Measurements from ENCODE around the gene EMC9. TPM values are rescaled to one million over a fixed set of nuclear protein-coding genes. Genes with fewer than 3 reads are reported as not detected.

Gene EMC9
- total and polyA plus RNA-seq, 12 donors, result 21.6 to 149 (median 43.9) TPM

DNA sequence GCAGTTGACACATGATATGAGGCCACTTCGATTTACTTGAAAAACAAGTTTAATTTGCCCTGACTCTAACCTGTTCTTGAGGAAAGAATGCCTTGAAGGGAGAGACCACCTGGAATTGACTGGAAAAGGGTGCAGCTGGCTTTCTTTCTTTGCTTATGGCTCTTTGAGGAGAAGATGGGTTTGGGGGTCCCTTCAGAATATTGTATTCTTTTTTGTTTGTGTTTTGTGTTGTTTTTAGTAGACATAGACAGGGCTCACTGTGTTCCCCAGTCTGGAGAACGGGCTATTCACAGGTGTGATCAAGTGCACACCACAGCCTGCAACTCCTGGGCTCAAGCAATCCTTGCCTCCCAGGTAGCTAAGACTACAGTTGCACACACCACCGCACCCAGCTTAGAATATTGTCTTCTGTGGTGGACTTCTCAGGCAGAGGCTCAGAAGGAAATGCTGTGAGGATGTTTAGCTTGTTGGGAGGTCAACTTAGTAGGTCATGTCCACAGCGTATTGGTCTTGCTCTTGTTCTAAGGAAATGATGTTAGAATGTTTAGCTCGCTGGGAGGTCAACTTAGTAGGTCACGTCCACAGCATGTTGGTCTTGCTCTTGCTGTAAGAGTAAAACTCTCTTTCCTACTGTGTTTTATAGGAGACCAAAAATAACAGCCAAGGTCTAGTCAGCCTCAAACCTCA, 25.1 kb downstream of the EMC9 start:
- H3K4me1 ChIP-seq (replicated peaks in 1 of 2), result peaks cover 19% of the 10 kb centered on the region in 2 donors
- H3K36me3 ChIP-seq (replicated peaks in 1 of 2), result peaks cover 0 to 47% of the 10 kb centered on the region in 2 donors
- no peak for DNase-seq
- WGBS, 4 donors, result 69 to 79% (median 74%) methylated on average over 6 of the region's 6 CpGs
- H3K4me3 ChIP-seq, result peak overlapping the region in 1 of 4 donors; percentile 81
- intact Hi-C loops (cut with DNase I), result no loop called here
- no peaks in the 10 kb centered on the region for H3K27me3 ChIP-seq
- peak overlapping the region in 1 of 5 donors; percentile 97 for H3K27ac ChIP-seq
- no peak for TF ChIP-seq POLR2A (IDR thresholded peaks at IDR 0.05)
- TF ChIP-seq, protein P1, sequence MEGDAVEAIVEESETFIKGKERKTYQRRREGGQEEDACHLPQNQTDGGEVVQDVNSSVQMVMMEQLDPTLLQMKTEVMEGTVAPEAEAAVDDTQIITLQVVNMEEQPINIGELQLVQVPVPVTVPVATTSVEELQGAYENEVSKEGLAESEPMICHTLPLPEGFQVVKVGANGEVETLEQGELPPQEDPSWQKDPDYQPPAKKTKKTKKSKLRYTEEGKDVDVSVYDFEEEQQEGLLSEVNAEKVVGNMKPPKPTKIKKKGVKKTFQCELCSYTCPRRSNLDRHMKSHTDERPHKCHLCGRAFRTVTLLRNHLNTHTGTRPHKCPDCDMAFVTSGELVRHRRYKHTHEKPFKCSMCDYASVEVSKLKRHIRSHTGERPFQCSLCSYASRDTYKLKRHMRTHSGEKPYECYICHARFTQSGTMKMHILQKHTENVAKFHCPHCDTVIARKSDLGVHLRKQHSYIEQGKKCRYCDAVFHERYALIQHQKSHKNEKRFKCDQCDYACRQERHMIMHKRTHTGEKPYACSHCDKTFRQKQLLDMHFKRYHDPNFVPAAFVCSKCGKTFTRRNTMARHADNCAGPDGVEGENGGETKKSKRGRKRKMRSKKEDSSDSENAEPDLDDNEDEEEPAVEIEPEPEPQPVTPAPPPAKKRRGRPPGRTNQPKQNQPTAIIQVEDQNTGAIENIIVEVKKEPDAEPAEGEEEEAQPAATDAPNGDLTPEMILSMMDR (IDR thresholded peaks at IDR 0.05), result no peak
- H3K9me3 ChIP-seq (replicated peaks in 1 of 3), result no peaks in the 10 kb centered on the region

DNA sequence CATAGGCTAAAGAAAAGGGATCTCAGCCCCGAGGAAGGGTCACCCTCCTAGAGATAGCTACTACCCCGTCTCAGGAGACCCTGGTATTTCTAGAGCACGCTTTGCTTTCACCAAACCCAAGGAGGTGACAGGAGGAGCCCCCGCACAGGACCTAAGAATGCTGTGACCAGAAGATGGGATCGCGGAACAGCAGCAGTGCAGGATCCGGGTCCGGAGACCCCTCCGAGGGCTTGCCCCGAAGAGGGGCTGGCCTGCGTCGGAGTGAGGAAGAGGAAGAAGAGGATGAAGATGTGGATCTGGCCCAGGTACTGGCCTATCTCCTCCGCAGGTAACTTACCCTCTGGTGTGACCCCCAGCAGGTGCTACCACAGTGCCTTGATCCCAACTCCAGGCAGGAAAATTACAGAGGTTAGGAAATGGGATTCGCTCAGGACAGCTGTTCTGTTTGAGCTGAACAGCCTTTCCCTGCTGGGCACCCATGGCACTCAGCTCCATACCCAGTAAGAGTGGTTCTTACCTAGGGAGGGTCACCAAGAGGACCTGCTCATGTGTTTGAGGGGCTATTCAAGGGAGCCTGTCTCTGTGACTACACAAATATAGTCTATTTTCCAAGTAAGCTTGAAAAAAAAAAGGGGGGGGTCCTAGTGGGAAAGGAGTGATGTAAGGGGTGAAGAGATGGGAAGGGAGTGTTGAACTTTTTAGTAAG, 25.8 kb downstream of the EMC9 start:
- peak in 1 of 7 donors; percentile 18 for DNase-seq
- Histone ChIP-seq H3K36me3 (replicated peaks in 1 of 2) (peaks cover 0 to 40% of the 10 kb centered on the region in 2 donors), H3K27me3 (no peaks in the 10 kb centered on the region), H3K27ac (peak overlapping the region in 4 of 5 donors; percentile 97 to 100 (median 98)), H3K9me3 (replicated peaks in 1 of 3) (no peaks in the 10 kb centered on the region), H3K4me3 (peak overlapping the region in 3 of 4 donors; percentile 19 to 81 (median 55)), H3K4me1 (replicated peaks in 1 of 2) (peaks cover 19% of the 10 kb centered on the region in 2 donors)
- intact Hi-C loops (cut with DNase I), result no loop called here
- no peak for TF ChIP-seq POLR2A (IDR thresholded peaks at IDR 0.05)
- TF ChIP-seq, protein P1 (IDR thresholded peaks at IDR 0.05), result no peak
- WGBS, 4 donors, result 1 to 2% (median 2%) methylated on average over 9 to 14 of the region's 14 CpGs

DNA sequence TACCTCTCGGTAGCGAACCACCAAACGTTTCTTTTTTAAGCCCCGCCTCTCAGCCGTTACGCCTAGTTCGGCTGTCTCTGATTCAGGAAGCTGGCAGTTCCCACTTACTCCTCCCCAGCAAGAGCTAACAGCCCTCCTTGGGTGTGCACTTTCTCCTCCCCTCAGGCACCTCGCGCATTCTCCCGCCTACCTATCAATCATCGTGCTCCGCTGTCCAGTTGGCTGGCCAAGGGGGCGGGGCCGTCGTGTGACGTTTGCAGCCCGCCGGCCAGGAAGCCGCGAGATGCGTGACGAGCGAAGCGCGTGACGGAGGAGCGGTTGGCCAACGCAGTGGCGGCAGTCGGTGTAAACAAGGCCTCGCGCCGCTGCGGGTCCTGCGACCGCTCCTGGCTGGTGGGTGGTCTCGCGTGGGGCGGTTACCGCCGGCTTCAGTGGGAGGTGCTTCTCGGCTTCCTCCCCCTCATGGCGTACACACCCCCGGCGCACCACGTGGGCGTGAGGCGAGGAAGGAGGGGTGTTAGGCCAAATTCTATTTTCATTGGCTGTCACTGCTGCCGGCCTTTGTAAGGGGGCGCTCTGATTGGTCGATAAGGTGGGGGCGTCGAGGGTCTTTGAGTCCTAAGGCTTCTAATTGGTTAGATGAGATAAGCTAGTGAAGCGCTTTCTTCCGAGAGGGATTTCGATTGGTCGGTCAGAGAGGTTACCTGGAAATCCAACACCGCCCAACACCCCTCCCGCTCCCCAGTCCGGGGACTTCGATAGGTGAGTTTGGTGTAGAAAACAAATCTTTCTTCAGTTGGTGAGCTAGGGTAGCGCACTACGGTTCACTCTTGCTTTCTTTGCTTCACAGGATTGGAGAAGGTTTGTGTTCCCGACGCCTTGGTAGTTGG, 26.6 kb downstream of the EMC9 start, which contains the start of the genes DCAF11 and NRL:
TSS of gene DCAF11 (plus strand) at position 246 of the 890 bp plus-strand sequence. CDS start 818 bp downstream, outside the sequence.
TSS of gene NRL (minus strand) at position 418 of the 890 bp plus-strand sequence. CDS start 32,101 bp downstream, outside the sequence.
- Histone ChIP-seq H3K36me3 (replicated peaks in 1 of 2) (peaks cover 0 to 32% of the 10 kb centered on the region in 2 donors), H3K9me3 (replicated peaks in 1 of 3) (no peaks in the 10 kb centered on the region), H3K27ac (peak within 1 kb of the TSS; percentile 97 to 100 (median 98)), H3K27me3 (no peaks in the 10 kb centered on the region), H3K4me1 (replicated peaks in 1 of 2) (peaks cover 19% of the 10 kb centered on the region in 2 donors), H3K4me3 (peak within 1 kb of the TSS; percentile 41 to 81 (median 65))
- intact Hi-C loops (cut with DNase I), result no loop called here
- WGBS, 4 donors, result 0 to 1% (median 0%) methylated on average over 21 to 65 of the region's 65 CpGs
- DNase-seq, result peak; percentile 99 to 100 (median 99)
- peak in 1 of 2 donors; percentile 41 for TF ChIP-seq POLR2A (IDR thresholded peaks at IDR 0.05)
- TF ChIP-seq, protein P1 (IDR thresholded peaks at IDR 0.05), result peak in 1 of 6 experiments; percentile 20

All from adrenal gland (tissue), 12 donors.